Measurements from ENCODE around the gene ALKBH3. TPM values are rescaled to one million over a fixed set of nuclear protein-coding genes. Genes with fewer than 3 reads are reported as not detected.

Gene ALKBH3
- total RNA-seq, 1 donor from 2014 or later = 16.7 TPM

DNA sequence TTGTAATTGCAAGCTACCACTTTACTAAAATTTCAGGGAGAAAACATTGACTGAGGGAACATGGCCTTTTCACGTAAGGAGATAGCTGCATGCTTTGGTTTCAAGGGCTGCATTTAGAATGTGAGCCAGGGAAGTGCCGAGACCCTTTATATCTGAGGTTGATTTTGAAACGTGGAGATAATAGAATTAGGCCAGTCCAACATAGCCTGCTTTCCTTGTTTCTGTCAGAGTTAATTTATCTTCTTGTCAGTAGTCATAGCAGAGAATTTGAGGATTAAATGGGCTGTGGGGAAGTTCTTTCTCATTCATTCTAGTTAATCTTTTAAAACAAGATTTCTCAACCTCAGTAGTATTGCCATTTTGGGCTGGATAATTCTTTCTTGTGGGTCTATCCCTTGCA, 12.2 kb downstream of the ALKBH3 start:
- DNase-seq (ENCODE audit: low spot score in 2 of 2) (no peak), FAIRE-seq (no peak)

DNA sequence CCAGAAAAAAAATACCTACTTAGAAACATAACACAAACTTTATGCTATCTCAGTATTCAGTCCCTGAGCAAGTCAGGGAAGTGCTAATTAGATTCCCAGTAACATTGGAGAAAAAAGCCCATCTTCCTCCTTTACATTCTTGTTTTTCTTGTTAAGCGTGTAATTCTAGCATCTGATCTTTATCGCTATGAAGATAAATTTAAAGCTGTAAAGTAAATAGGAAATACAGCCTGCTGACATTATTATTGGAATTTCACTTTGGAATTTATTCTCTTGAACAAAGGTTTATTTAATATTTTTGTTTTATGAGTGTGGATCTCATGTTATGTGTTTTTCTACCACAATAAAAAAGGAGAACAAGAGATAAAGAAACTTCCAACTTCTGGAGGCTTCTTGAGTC, 13.9 kb downstream of the ALKBH3 start:
- no peak for DNase-seq (ENCODE audit: low spot score in 2 of 2)
- no peak for FAIRE-seq

DNA sequence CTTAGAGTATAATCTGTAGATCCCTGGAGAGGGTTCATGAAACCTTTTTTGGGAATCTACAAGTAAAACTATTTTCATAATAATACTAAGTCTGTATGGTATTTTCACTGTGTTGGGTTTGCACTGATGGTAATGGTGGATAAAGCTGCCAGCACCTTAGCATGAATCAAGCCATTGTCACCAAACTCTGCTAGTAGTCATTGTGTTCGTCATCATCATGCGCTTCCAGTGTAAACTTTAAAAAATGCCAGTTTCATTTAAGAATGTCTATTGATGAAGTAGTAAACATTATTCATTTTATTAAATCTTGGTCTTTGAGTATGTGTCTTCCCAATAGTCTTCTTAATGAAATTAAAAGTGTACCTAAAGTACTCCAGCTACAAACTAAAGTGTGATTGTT, 15.0 kb downstream of the ALKBH3 start:
- FAIRE-seq (peak; percentile 65), DNase-seq (ENCODE audit: low spot score in 2 of 2) (no peak)

DNA sequence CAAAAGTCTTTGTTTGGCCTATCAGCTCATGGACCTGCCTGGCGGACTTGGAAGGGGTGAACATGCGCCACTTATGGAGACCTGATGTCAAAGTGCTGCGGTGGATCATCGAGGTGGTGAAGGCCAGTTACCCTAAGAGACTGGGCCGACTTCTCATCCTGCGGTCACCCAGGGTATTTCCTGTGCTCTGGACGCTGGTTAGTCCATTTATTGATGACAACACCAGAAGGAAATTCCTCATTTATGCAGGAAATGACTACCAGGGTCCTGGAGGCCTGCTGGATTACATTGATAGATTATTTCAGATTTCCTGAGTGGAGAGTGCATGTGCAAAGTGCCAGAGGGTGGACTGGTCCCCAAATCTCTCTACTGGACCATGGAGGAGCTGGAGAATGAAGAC, 17.9 kb downstream of the ALKBH3 start:
- no peak for FAIRE-seq
- no peak for DNase-seq (ENCODE audit: low spot score in 2 of 2)

DNA sequence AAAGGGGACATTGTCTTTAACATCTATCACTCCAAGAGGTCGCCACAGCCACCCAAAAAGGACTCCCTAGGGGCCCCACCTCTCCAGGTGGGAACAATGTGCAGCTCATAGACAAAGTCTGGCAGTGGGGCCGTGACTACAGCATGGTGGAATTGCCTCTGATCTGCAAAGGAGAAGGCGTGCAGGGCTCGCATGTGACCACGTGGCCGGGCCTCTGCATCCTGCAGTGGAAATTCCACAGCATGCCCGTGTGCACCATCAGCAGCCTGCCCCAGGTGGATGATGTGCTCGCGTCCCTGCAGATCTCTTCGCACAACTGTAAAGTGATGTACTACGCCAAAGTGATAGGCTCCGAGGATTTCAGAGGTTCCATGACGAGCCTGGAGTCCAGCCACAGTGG, 18.5 kb downstream of the ALKBH3 start:
- no peak for FAIRE-seq
- no peak for DNase-seq (ENCODE audit: low spot score in 2 of 2)

DNA sequence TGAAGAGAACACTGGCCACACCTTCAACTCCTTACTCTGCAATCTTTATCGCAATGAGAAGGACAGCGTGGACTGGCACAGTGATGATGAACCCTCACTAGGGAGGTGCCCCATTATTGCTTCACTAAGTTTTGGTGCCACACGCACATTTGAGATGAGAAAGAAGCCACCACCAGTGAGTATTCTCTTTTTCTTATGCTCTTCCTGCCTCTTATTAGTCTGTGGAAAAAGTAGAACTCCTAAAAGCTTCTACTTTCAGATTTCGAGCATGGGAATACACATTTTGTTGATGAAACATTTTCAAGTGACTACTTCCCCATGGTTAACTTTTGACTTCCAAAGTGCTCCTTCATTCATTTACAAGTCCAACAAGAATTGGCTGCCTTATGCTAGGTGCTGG, 20.9 kb downstream of the ALKBH3 start:
- DNase-seq (ENCODE audit: low spot score in 2 of 2) (no peak), FAIRE-seq (no peak)

DNA sequence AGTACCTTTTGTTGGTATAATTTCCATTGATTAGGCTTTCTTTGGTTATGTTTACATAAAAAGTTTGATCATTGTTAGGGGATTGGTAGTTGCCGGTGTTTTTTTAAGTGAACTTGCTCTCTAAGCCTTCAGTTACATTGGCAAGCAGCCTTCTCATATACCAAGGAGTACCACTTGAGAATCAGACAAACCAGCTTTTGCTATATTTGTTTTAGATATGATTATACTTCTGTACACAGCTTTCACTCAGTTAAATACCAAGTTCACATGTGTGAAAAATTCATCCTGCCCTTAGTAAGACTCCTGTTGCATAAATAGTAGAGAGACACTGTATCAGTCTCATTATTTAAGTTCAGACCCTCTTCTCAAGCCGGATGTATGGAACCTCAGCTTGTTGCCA, 22.4 kb downstream of the ALKBH3 start:
- FAIRE-seq = no peak
- no peak for DNase-seq (ENCODE audit: low spot score in 2 of 2)

DNA sequence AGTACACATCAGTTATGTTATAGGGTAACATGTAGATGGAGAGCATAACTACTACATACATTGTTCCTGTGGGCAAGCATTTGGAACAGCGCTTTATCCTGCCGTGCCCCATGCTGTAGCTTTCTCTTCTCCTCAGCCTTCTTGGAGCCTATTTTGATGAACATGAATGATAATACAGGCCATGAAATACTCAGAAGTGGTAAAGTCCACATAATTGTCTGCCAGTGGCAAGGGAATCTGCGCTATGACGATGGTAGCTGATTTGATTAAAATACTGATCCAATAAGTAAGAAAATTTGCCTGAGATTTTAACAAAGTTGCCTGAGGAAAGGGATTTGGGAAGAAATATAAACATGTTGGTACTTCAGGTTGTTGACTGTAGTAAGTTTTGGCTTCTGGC, 23.3 kb downstream of the ALKBH3 start:
- no peak for FAIRE-seq
- no peak for DNase-seq (ENCODE audit: low spot score in 2 of 2)

DNA sequence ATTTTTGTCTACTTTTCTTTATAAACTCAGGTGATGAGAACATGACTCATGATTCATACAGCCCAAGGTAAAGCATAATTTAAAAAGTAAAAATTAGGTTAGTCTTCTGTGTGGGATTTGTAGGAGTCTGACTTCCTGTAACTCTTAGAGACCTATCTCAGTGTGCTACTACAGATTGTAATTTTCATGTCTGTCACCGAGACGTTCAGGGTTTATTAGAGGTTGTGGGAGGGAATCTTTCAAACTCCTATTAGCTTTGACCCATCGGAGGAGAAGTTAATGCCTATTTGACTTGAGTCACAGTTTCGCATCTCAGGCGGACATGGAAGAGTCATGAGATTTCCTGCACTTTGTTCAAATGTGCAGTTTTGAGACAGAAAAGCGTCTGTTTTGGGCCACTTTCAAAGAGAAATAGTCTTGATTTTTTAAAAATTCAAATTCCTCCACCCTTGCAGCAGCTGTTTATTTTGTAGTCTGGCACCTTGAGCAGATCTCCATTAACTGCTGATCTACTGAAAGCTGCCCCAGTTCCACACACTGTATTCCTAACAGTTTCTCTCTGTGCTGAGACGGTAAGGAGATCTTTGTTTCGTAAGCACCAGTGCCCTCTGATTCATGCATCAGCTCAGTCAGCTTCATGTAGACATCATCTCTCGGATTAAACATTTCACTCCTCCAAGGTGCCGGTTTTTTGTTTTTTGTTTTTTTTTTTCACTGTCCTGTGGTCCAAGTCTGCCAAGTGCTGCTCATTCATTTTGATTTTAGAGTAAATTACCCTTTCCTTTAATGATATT, 24.3 kb downstream of the ALKBH3 start:
- DNase-seq (ENCODE audit: low spot score in 2 of 2) (no peak), FAIRE-seq (no peak)

DNA sequence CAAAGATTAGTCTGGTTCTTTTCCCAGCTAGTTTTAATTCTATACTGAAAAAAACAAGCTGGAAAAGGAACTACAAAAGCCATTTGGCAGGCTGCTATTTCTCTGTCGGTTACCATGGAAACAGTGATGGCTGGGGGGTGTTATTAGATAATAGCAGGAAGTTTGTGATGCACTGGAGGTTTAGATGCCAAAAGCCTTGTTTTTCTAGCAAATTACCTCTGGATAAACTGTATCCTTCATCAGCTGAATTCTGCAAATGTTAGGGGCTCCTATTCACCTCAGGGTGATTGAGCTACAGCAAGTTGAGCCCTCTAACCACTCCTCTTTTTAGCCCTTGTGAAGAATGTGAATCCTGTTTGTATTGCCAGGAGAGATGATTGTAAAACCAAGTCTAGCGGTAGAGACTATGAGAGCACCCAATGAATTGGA, 25.2 kb downstream of the ALKBH3 start:
- DNase-seq (ENCODE audit: low spot score in 2 of 2) (peak in 1 of 2 donors; percentile 27), FAIRE-seq (no peak)

DNA sequence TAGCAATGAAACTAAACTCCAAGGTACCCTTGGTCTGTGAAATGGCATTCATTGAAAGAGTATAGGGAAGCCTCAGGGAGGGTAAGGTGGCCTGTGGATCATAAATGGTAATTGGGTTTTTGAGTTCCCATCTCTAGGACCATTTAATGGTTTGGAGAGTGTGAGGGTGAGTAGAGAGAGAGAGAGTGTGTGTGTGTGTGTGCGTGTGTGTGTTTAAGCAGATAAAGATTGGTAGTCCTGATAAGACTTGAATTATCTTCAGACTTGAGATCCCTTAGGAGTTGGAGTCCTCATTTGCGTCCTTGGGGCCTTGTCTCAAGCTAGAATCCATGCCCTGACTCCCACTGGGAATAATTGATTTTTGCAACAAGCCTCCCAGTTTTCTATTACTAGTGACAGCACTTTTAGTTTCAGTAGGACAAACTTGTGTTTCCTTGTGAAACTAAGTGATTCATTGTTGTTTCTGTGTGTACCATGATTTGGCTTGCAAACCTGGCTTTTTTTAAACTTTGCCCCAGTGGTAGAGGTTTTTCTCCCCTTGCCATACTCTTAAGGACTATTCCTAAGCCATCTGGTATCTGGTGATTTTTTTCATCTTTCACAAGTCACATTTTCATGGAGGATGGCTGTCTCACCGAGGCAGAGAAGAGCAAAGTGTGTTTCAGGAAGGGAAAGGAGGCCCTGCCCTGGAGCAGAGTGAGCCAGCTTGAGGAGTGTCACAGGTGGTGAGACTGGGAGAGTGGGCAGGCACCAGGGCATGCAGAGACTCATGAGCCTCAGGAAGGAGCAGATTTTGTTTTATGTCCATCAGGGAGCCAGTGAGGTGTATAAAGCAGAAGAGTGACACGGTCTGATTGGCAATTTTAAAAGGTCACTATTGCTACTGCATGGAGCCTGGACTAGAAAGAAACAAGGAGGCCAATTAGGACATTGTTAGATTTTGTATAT, 26.7 kb downstream of the ALKBH3 start:
- DNase-seq (ENCODE audit: low spot score in 2 of 2) (no peak), FAIRE-seq (no peak)

DNA sequence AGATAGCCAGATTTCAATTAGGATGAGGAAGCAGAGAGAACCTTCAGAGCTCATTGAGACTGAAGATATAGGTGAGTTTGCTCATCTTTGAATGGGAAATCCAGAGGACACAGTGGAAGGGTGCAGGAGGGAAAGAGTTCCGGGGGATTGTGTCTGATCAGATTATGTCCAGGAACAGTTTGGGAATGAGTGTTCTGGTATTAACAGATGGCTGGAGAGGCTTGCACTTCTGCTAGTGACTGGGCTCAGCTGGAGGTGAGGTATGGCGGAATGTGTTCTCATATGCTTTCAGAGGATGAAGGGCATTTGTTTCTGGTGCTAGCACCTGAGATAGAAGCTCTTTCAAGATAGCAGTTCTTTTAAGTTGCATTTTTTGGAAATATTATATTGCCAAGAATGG, 27.6 kb downstream of the ALKBH3 start:
- FAIRE-seq (no peak), DNase-seq (ENCODE audit: low spot score in 2 of 2) (no peak)

DNA sequence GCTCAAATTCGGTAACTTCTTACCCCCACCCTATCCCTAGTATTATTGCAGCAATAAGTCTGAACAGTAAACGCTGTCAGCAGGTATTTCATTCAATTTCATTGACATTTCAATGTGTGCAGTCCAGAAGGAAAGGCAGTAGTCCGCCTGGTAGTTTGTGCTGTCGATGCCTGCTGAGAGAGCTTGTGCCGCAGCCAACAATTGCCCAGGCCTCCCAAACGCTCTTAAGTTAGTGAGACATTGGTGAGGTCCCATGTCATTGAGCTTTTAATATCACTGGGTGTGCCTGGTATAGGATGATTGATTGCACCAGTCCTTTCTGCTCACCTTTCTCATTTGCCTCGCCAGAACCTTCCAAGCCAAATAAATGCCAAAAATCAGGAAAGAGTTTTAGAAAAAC, 28.1 kb downstream of the ALKBH3 start:
- DNase-seq (ENCODE audit: low spot score in 2 of 2) = no peak
- FAIRE-seq = no peak

DNA sequence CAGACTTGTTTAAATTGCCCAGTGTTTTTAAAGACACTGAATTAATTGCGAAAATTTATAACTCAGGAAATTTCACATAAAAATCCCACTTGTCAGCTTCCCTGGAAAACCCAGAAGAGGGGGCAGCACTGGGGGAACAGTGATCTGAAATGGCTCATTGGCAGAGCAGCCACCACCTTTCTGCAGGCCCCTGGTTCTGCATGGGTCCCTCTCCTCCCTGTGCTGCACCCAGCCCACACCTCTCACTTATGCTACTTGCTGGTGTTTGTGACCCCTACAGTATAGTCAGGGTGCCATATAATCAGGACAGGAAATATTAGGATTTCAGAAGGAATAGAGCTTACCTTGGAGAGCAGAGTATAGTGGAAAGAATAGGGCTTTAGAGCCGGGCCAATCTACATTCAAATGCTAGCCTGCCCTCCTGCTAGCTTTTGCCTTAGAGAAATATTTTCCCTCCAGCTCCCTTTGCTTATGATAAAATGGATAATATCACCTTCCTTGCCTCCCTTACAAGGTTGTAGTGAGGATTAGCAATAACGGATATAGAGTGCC, 33.3 kb downstream of the ALKBH3 start:
- no peak for FAIRE-seq
- no peak for DNase-seq (ENCODE audit: low spot score in 2 of 2)

DNA sequence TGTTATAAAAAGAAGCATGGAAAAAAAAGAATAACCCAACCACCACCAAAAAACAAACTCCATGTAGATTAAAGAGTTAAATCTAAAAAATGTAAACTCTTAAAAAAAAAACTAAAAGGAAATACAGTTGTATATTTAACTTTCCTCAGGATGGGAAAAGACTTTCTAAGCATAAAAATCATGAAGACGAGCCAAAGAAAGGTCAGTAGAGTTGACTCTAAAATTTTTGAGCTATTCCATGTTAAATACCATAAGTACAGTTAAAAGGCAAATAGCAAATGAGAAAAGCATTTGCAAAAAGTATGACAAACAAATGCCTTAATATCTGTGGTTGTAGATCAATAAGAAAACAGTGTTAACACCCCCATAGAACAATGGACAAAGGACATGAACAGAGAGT, 33.8 kb downstream of the ALKBH3 start:
- FAIRE-seq (no peak), DNase-seq (ENCODE audit: low spot score in 2 of 2) (no peak)

DNA sequence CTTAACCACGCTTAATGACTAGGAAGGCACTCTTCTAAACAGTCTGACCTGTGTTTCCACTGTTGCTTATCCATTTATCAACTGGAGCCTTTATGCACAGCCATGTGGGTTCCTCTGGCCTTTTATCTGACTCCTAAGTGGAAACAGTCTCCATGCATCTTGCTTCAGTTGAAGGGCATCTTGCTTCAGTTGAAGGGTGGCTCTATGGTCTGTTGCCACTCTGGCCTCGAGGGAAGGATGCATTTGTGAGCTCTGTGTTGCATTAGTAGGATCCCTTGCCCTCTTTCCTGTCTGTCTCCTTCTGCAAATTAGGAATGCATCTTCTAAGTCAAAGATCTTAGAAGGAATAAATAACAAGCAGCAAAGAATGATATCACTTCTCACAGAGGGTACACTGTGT, 36.0 kb downstream of the ALKBH3 start:
- FAIRE-seq = no peak
- DNase-seq (ENCODE audit: low spot score in 2 of 2) = no peak

DNA sequence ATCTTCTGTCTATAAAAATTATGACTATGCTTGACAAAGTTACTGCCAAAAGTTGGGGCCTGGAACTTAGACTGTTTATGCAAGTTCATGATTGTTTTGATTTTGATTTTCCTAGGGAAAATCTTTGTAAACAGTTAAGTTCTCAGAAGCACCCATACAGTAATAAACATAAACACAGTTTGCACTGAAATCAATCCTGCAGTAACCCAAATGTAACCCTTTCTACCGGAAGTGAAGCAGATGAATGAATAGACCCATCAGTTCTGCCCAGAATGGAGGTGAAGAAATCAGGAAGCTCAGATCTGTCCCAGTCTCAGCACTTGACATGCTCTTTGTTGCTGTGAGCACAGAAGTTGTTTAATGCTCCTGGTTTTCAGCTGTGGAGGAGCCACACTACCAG, 37.2 kb downstream of the ALKBH3 start:
- FAIRE-seq (no peak), DNase-seq (ENCODE audit: low spot score in 2 of 2) (no peak)

DNA sequence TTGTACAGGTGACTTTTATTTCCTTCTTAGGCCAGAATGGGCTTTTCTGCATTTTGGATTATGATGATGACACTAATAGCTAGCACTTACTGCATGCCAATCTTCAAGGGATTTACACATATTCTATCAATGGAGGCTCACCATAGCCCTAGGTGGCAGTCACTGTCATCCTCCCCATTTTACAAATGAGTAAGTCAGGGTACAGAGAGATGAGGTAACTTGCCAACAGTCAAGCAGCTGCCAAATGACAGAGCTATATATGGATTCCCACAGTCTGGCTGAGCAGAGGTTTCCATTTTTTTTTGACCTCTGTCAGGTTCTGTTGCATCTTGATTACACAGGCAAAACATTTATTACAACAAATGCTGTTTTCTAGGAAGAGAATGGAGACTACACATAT, 38.0 kb downstream of the ALKBH3 start:
- no peak for DNase-seq (ENCODE audit: low spot score in 2 of 2)
- no peak for FAIRE-seq

DNA sequence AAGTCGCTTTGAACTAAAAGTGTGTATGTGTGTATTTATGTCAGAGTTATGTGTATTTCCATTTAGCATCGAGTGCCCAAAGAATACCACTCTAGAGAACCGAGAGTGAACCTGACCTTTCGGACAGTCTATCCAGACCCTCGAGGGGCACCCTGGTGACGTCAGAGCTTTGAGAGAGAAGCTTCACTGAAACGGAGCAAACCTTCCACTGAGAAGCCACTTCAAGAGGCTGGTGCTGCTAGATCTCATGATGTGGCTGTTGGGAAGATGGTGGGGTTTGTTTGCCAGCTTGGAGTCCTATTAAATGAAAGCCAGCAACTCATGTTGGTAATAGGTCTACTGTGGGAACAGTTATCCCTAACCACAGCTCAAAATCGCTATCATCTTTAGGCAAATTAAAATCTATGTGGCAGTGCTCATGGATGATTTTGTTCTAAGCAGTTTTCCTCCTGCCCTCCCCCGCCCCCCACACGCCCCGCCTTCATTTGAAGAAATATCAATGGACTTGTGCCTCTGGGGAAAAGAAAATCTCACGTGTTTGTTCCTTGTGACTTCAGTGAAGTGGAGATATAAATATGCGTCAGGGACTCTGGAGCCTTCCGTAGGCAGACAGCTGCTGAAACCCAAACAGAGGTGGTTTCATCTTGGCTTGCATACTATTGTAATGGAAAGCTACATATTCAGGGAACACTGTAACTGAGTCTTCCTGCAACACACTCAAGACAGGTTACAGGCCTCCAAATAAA, 39.4 kb downstream of the ALKBH3 start:
- no peak for FAIRE-seq
- DNase-seq (ENCODE audit: low spot score in 2 of 2) = no peak

DNA sequence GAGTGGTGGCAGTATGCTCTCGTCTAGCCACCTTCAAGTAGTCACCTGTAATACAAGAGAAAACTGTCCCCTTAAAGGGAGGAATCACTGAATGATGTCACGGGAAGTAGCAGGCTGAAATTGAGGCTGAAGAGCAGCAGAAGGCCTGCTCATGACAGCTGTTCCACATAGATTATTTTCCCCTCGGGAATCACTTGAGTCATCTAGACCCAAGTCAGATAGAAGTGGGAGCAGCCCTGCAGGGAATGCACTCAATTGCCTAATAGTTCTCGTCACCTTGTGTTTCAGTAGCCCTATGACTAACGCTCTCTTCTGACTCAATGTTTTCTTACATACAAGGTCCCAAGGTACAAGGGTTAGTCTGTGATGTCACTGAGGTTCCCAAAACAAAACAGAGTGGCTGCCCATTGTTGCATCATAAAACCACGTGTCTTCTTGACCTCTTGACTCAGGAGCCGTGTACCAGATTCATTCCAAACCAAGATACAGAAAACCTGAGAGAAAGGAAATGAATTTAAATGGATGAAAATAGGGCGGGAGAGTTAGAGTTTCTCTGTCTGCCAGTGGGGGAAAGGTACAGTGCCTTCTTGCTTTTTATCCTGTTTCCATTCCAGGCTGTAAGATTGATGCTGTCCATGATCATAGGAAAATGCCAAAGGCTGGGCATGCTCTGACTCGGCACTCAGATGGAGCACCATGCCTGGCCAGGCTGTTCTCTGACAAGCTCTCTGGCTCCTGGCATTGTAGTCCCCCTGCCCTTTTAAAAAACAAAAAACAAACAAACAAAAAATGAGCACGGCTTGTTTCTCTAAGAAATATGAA, 40.2 kb downstream of the ALKBH3 start:
- DNase-seq (ENCODE audit: low spot score in 2 of 2) (no peak), FAIRE-seq (no peak)
